ENCODE results near the gene CLEC1B. TPM values are rescaled to one million over a fixed set of nuclear protein-coding genes. Genes with fewer than 3 reads are reported as not detected.

The CLEC1B gene
- total and polyA plus RNA-seq, 7 donors: not detected

DNA sequence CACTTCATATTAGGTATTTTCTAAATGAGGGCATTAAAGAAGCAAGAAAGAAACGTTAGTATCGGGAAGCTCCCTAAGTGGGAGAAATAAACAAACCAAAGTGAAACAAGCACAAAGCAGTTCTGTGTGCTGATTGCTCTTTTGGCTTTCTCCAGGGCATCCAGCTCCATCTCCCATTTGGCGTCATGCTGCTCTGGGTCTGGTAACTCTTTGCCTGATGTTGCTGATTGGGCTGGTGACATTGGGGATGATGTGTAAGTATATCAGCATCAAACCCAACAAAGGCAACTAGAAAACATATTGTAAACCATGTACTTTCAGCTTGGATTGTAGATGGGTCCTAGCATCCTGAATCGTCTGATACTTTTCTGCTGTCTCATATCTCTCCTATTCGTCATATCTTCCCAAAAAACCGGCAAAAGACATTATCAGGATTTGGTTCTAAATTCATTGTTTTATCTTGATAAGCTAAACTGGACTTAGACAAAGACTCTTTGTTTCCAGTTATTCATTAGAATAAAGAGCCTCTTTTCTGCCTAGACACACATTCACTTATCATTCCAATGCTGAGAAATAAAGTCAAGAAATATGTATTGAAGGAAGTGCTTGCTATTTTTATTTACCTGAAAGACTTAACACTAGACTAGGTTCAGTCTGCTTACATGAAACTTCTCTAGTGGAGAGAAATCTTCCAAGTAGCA, 13.9 kb upstream of the CLEC1B start:
- TF ChIP-seq EP300 (IDR thresholded peaks at IDR 0.05) (no peak), POLR2A (IDR thresholded peaks at IDR 0.05) (no peak), CTCF (IDR thresholded peaks at IDR 0.05) (no peak), POLR2AphosphoS5 (IDR thresholded peaks at IDR 0.05) (no peak)
- WGBS, 2 donors: 49 to 80% methylated on average over 6 of the region's 6 CpGs
- Histone ChIP-seq H3K36me3 (no peaks in the 10 kb centered on the region), H3K9me3 (no peaks in the 10 kb centered on the region), H3K4me3 (no peak overlapping the region), H3K27me3 (no peaks in the 10 kb centered on the region), H3K27ac (no peak overlapping the region), H3K4me1 (peaks cover 0 to 7% (median 0%) of the 10 kb centered on the region in 4 donors)
- no peak for DNase-seq
- intact Hi-C loops (cut with DNase I): no loop called here

GRCh38 chr12:10001171-10001776, 2.4 kb upstream of the CLEC1B start:
- Histone ChIP-seq H3K9me3 (no peaks in the 10 kb centered on the region), H3K36me3 (no peaks in the 10 kb centered on the region), H3K27me3 (no peaks in the 10 kb centered on the region), H3K4me3 (no peak overlapping the region), H3K27ac (no peak overlapping the region), H3K4me1 (no peaks in the 10 kb centered on the region)
- intact Hi-C loops (cut with DNase I): no loop called here
- WGBS, 2 donors: 74 to 80% methylated on average over 4 of the region's 4 CpGs
- TF ChIP-seq POLR2AphosphoS5 (IDR thresholded peaks at IDR 0.05): no peak
- TF ChIP-seq EP300 (IDR thresholded peaks at IDR 0.05): no peak
- TF ChIP-seq CTCF (IDR thresholded peaks at IDR 0.05): no peak
- no peak for TF ChIP-seq POLR2A (IDR thresholded peaks at IDR 0.05)
- no peak for DNase-seq

- DNase-seq: no peak
- 76 to 83% methylated on average over 4 of the region's 4 CpGs for WGBS, 2 donors
- no peak overlapping the region for H3K27ac ChIP-seq
- H3K4me3 ChIP-seq: no peak overlapping the region
- no peaks in the 10 kb centered on the region for H3K27me3 ChIP-seq
- no peaks in the 10 kb centered on the region for H3K36me3 ChIP-seq
- H3K4me1 ChIP-seq: no peaks in the 10 kb centered on the region
- intact Hi-C loops (cut with DNase I): no loop called here
- TF ChIP-seq EP300 (IDR thresholded peaks at IDR 0.05) (no peak), POLR2A (IDR thresholded peaks at IDR 0.05) (no peak), CTCF (IDR thresholded peaks at IDR 0.05) (no peak), POLR2AphosphoS5 (IDR thresholded peaks at IDR 0.05) (no peak)
- no peaks in the 10 kb centered on the region for H3K9me3 ChIP-seq
Observed at GRCh38 chr12:9992296-9992695, 6.6 kb downstream of the CLEC1B start.

- intact Hi-C loops (cut with DNase I): no loop called here
- H3K27ac ChIP-seq: no peak overlapping the region
- H3K9me3 ChIP-seq: no peaks in the 10 kb centered on the region
- H3K4me1 ChIP-seq: no peaks in the 10 kb centered on the region
- TF ChIP-seq POLR2AphosphoS5 (IDR thresholded peaks at IDR 0.05): no peak
- no peak for TF ChIP-seq CTCF (IDR thresholded peaks at IDR 0.05)
- TF ChIP-seq POLR2A (IDR thresholded peaks at IDR 0.05): no peak
- TF ChIP-seq EP300 (IDR thresholded peaks at IDR 0.05): no peak
- no peak overlapping the region for H3K4me3 ChIP-seq
- no peak for DNase-seq
- no peaks in the 10 kb centered on the region for H3K36me3 ChIP-seq
- 53 to 79% methylated on average over 3 of the region's 3 CpGs for WGBS, 2 donors
- no peaks in the 10 kb centered on the region for H3K27me3 ChIP-seq
Observed at GRCh38 chr12:9991876-9992275, 7.0 kb downstream of the CLEC1B start.
